Measurements from ENCODE around the gene NMRK2.
"Not testable (repeated sequence)": the region's sequence is repeated elsewhere in the genome, so short reads cannot be mapped to it uniquely, and the experiment has no call there.

Gene NMRK2

DNA sequence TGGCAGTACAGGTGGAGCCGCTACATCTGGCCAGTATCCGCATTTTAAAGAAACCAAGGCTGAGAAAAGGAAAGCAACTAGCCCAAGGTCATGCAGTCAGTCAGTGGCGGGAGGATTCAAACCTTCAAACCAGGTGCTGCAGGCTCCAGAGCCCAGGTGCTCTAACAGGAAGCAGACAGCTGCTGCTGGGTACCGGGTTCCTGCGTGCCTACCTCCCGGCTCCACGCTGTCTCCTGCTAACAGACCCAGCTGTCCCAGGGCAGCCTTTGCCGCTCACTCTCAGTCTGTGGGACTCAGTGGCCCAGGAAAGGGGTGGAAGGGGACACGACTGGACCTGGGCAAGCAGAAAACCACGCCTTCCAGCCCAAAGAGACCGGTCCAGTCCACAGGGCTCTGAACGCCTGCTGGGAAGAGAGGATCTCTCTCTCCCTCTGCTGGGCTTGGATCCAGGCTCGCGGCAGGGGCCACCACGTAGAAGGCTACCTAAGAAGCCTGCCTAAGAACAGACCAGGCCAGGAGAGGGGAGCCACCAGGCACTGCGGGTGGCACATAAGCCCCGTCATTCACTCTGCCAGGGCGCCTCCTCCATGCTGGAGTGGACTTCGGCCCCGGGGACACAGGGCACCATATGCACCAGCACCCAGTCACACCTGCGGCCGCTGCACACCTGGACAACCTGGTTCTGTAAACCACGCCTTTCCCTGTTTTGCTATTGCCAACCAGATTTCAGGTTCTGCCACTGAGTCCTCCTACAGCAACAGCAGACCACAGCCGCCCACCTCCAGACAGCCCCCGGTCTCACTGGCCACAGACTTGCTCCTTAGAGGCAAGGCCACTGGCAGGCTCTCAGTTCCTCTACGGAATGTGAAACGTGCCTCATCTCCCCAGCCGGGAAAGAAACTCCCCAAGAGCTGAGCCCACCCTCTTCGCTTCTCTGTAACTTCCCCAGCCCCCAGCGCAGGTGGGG lies 33.5 kb downstream of the NMRK2 start:
- DNase-seq = no peak

DNA sequence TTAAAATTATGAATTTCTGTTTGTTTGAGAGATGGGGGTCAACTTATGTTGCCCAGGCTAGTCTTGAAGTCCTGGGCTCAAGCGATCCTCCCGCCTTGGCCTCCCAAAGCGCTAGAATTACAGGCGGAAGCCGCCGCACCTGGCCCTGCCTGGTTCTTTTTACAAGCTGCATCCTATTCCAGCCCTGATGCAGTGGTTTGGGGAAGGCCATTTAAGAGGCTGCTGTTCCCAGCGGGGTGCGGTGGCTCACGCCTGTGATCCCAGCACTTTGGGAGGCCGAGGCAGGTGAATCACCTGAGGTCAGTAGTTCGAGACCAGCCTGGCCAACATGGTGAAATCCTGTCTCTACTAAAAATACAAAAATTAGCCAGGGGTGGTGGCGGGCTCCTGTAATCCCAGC lies 35.1 kb downstream of the NMRK2 start:
- not testable (repeated sequence) for DNase-seq

DNA sequence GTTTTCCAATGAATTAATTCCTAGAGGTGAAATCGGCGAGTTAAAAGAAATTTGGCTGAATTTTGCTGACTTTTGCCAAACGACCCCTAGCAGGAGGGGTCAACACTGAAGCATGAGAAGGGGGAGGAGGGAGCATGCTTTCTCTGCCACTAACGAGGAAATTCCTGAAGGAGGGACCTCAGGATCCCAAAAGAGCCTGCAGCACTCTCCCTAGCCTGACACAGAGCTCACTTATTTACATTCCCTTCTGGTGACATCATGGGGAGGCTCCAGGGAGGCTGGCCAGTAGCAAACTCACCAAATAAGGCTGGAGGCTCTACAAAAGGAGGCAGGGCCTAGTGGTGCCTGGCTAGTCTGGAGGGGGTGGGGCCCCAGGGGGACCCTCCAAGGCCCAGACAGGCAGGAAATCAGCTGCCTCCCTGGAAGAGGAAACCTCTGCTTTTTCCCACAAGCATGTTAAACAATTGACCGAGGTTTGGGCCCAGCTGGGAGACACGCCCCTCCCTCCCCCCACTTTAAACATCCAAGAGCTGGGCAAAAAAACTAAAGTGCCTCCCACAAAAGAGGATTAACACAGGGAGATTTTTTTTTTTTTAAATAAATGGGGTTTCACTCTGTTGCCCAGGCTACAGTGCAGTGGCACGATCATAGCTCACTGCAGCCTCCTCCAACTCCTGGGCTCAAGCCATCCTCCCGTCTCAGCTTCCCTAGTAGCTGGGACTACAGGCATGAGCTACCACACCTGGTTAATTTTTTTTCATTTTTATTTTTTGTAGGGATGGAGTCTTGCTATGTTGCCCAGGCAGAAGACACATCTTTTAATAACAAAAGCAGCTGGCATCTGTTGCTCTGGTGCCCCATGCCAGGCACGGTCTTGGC lies 35.9 kb downstream of the NMRK2 start:
- DNase-seq = peak; percentile 82

DNA sequence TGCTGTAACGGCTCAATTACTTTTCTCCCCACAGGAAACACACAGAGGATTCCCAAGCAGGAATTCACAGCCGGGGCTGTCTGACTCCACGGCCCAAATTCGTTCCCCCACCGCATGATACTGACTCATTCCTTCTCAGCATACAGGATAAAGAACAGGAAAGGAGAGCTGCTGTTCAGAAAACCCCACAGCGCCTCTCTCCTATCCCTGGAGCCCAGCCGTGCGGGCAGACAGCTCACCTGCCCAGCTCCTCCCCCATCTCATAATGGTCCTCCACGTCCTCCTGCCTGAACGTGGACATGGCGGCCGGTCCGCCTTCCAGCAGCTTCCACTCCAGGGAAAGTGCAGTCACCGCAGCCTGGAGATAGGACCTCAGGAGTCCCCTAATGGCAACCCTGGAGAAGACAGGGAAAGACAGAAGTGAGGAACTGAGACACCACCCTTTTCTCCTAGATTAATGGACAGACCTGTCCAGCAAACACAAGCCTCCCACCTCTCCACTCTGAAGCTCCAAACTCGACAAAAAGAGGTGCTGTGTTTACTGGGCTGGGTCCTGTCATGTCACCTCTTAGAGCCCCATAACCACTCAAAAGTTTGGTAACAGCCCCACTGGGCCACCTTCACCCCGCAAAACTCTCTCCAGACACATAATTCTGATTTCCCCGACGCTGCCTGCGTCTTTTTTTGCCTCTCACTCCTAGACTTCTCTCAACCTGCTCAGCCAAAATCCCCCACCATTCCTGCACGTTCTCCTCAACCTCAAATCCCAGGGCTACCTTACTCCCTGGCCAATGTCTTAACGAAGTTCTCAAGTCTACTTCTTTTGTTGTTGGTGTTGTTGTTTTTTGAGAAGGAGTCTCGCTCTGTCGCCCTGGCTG lies 36.8 kb downstream of the NMRK2 start:
- peak; percentile 66 for DNase-seq

DNA sequence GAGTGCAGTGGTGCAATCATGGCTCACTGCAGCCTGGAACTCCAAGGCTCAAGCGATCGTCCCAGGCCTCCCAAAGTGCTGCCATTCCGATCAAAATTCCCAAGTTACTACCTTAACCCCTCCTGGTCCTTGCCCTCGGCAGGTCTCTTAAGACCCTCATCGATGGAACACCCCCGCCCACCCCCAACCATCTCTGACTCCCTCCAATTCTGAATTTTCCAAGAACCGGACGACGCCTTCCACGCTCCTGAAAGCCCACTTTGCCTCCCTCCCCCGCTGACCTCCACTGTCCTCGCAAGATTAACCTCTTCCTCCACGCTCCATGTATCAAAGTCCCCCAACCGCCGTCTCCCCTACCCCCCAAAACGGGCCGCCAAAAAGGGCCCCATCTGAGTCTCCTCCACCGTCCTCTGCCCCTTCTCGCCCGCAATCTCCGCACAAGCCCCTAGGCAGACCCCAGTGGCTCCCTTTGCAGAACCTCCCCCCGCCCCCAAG lies 37.5 kb downstream of the NMRK2 start:
- DNase-seq = no peak

DNA sequence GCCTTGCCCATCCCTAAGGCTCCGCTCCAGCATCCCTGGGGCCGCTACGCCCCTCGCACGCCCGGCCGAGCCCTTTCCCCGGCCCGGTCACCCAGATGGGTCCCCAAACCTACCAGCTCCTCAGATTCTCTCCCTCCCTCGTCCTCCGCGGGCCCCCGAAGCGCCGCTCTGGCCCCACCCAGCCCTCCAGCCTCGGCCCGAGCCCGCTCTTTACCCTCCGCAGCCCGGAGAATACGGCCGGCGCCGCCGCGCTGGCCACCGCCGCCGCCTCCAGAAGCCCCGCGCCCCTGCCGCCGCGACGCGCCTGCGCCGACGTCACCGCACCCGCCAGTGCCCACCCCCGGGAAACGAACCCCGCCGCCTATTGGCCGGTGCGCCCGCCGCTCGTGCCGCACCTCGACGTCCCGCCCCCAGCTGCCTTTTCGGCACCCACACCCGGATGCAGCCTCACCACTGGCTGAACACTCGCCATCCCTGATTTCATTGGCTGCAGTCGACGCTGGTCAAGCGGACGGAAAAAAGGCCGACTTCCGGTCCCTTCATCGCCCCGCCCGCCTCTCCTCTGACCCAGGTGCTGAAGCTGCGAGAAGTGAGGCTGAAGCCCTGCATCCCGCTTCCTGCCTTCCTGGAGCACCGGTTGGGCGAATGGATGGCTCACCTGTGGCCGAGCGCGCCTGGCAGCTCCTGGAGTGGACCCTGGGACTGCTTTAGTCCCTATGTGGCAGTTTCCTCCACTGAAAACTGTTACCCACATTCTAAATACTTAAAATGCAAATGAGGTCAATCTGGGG lies 38.1 kb downstream of the NMRK2 start, which contains the start of gene DAPK3:
DAPK3 (minus strand) TSS at position 292 of the 791 bp plus-strand sequence. CDS start 1,364 bp downstream, outside the sequence.
- DNase-seq = peak; percentile 99

DNA sequence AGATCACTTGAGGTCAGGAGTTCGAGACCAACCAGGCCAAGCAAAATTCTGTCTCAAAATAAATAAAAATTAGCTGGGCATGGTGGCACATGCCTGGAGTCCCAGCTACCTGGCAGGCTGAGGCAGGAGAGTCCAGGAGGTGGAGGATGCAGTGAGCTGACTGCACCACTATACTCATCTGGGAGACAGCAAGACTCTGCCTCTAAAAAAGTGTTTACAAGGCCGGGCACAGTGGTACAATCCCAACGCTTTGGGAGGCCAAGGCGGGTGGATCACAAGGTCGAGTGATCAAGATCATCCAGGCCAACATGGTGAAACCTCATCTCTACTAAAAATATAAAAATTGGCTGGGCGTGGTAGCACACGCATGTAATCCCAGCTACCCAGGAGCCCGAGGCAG lies 42.3 kb downstream of the NMRK2 start:
- no peak for DNase-seq

DNA sequence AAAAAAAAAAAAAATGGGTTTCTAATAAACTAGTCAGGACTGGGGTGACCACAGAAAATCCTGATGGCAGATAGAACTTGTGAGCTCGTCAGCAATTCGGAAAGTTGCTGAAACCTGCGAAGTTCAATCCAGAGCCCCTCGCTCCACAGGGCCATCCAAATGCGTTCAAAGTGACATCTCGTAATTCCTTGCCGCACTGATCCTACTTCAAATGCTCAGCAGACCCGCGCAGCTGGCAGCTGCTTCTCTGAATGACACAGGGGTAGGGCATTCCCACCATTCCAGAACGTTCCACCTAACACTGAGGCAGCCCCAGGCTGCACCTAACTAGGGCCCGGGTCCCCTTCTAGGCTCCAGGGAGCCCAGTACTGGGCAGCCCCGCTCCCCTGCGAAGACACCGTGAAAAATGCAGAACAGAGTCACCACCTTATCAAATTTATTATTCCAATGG lies 42.8 kb downstream of the NMRK2 start:
- DNase-seq = no peak

DNA sequence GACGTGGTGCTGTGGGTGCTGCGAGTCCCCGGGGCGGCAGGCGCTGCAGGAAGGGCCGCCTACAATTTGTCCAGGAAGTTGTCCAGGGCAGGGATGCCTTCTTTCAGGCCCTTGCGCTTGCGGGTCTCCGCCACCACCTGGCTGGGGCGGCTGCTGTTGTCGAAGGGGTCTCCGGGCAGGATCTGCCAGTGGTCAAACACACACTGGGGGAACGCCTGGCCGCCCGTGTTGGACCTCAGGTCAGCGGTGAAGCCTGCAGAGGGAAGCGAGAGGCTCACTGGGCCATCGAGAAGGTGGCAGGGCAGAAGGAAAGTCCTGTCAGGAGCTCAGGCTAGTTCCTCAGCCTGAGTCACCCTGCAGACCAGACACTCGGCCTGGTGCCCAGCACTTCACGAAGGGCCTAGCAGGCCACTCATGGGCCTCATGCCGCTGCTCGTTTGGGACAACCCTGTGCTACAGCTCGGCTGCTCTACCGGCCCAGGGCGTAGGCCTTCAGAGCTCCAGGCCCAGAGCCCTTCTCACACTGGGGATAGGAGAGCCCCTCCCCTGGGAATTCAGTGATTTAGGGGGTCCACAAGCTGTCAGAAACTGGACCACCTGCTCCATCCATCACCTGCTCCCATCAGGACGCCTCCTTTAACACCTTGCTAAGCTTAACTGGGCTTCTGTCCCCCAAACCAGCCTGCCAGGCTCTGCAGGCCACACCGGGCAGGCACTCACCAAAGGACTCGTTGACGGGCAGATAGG lies 43.8 kb downstream of the NMRK2 start:
- DNase-seq = no peak

DNA sequence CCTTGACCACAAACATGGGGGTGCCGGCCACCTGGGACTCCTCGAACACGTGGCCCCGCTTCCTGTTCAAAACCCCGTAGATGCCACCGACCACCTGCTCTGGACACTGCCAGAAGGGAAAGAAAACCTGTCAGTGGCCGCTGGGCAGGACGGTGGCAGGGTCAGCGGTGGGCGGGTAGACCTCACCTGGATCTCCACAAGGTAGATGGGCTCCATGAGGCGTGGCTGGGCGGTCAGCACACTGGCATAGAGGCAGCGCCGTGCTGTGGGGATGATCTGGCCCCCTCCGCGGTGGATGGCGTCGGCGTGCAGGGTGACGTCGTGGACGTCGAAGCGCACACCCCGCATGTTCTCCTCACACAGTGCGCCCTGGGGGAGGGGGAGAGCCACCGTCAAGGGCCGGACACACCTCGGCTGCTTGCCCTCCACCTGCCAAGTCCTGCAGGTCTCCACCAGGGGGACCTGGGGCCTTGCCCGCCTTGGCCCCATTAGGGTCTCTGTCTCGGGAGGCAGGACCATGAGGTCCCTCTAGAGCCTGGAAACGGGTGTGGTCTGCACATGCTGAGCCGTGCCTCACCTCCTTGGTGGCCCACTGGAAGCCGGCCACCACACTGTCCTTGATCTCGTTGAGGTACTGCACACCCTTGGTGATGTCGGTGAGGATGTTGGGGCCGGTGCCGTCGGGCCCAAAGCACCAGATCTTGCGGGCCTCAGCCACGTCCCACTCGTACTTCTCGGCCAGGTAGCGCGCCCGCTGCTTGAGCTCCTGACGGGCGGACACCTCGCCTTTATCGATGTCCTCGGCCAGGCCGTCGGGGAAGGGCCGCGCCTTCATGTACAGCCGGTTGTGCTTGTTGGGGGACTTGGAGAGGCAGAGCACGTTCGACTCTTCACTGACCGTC lies 44.6 kb downstream of the NMRK2 start:
- no peak for DNase-seq

DNA sequence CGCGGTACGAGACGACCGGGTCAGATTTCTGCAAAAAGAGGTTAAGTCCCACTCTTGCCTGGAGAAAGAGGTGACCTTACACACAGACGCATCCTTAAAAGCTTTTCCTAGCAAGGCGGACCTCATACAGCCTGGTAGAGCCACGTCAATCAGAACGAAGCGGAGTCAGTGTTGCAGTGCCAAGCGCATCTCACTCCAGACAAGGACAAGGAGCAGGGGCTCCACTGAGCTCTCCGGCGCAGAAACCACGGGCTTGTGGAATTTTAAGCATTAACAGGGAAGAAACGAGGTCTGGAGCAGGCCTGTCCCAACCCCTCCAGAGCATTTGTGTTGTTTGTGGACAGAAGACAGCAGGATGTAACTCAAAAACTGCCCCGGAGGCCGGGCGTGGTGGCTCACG lies 45.3 kb downstream of the NMRK2 start:
- no peak for DNase-seq

DNA sequence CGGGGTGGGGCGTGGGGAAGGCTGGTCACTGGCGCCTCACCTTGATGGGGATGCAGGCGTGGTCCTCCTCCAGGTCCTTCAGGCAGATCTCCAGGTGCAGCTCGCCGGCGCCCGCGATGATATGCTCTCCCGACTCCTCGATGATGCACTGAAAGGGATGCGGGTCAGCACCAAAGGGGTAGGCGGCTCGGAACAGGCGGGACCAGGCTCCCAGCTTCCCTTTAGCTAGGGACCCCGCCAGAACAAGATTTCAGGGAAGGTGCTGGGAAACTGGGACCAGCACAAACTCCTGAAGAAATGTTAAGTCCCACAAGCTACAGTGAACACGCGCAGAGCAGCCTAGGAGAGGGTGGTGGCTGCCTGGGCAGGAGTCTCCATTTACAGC lies 46.4 kb downstream of the NMRK2 start:
- DNase-seq = no peak

DNA sequence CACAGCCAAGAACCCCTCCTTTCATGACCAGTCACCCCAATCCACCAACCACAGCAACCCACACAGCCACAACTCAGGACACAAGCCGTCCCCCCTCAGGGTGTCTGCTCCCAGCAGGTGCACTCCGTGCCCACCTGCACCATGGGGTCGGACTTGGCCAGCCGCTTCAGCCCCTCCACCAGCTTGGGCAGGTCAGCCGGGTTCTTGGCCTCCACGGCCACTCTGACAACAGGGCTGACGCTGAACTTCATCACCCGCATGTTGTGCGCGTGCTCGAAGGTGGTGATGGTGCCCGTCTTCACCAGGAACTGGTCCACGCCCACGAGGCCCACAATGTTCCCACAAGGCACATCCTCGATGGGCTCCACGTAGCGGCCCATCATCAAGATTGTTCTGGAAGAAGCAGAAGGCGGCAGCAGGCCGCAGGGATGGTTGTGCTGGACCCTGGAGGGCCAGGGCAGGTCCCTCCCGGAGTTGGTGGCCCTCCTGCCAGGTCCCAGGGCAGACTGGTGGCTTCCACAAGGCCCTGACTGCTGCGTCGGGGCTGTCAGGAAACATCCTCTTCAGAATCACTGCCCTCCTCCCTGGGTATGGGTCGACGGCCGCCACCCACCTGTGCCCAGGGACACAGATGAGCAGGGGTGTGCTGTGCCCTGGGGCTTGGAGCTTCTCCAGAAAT lies 46.9 kb downstream of the NMRK2 start:
- DNase-seq = no peak

DNA sequence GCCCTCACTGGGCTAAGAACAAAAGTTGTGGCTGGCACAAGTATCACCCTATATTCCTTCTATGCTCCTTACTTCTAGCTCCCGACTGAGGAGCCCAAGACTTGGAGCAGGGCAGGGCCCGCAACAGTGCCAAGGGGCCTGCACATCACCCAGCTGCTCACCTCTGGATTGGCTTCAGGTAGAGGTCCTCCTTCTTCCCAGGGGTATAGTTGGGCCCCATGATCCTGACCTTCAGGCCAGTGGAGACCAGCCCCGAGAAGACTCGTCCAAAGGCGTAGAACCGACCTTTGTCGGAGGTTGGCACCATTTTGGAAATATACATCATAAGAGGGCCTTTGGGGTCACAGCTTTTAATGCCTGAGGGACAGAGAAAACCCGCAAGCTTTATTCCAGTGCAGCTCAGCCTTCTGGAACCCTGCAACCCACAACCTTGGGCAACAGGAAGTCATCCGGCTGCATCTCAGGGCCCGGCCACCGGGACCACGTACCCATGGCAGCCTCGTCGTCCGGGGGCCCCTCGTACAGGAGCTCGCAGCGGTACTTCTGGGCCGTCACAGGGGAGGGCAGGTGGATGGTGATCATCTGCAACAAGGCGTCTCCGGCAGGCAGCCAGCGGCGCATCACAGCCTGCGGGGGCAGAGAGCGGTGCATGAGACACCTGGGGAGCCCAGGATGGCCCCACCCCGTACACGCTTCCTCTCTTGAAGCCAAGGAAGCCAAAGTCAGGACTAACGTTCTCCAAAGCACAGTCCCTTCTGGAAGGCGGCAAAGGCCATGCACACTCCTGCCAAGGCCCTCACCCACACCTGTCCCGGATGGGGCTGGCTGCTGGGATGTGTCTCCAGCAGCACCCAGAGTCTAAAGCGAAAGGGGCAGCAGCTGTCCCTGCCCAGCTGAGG lies 47.7 kb downstream of the NMRK2 start:
- no peak for DNase-seq

DNA sequence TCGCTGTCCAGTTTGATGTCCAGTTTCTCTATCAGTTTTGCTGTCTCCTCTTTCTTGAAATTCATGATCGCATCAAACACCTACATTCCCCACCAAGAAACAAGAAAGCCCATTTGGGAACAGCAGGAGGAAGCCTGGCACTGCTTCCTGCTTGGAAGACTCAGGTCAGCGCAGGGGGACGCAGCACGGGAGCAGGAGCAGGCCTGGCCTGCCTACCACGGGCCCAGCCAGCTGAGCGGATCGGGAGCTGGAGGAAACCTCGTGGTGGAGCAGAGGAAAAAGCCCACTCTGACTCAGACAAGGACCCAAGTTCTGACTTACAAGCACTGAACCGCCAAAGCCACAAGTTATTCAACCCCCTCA lies 48.5 kb downstream of the NMRK2 start:
- DNase-seq = no peak

DNA sequence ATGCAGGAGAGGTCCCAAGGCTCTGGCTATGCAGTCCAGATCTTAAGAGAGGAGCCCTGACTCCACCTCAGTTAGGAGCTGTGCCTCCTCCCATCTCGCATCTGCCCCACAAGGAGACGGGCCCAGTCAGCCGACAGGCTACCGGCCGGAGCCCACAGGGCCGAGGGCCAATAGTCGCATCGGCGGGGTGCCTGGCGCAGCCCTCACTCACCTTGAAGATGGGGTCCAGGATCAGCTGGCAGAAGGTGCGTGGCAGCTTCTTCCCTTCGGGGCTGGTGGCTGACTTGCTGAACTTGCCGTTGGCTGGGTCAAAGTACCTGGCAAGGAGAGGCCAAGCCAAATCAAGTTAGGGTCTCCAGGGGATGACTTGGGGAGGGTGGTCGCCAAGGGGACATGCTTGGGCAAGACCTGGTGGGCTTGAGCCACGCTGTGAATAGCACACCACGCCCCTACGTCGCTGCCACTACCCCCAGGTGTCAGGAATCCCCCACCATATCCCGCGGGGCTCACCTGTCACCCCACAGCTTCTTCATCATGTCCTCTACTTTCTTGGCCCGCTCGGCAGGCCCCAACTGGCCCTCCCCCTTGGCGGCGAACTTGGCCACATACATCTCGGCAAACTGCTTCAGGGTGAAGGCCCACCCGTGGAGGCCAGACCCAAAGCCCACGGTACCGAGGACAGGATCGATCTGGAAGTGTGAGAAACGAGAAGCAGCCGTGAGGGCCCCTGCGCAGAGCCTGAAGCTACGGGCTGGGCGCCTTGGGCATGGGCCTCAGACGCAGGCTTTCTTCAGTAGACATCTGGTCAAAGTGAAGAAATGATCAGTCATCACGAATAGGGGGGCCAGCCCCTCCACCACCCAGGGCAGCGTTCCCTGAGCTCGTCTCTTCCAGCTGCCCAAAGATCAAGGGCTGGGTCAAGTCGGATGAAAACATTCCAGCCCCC lies 49.1 kb downstream of the NMRK2 start:
- no peak for DNase-seq

Measured in NCI-H510A (cell line).